Ovary (tissue), 3 donors: ENCODE results near the gene PCNX1.

ENCODE experiments used
- CTCF ChIP-seq, 3 donors: fragments of 450-650 bp in 2 of 3; fragments of 200-600 bp in 1 of 3; IDR thresholded peaks; one replicate each; pipeline versions ENCODE4 v1.5.1 to v1.8.0; 2016 to 2022; ENCODE audit warnings: antibody characterized with exemption in 3 of 3, mild to moderate bottlenecking in 1 of 3
- EP300 ChIP-seq: sonication (generic); formaldehyde crosslinking; IDR thresholded peaks from one replicate; pipeline ENCODE4 v1.6.1; 2017; ENCODE audit warnings: antibody characterized with exemption
- POLR2A ChIP-seq: fragments of 450-650 bp; IDR thresholded peaks from one replicate; pipeline ENCODE4 v1.6.1; 2017; ENCODE audit warnings: antibody characterized with exemption, mild to moderate bottlenecking, moderate library complexity
- donor health status: DM: no; HTN: no; CAD: no.

DNA sequence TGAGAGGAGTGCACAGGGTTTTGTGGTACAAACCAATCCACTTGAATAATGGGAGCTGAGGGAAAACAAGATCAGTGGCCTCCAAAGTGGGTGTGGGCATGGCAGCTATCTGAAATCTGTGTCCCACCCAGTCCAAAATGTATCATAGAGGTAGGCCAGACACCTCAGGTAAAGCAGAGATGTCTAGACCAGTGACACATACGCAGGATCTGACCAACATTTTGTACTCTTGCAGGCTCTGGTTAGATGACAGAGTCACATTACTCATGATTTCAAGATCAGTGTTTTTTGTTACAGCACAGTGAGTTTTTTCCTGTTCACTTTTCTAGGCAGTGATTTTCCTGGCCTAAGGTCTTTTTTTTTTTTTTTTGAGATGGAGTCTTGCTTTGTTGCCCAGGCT is 211.8 kb downstream of the PCNX1 start:
- no peak for TF ChIP-seq POLR2A
- no peak for TF ChIP-seq CTCF (IDR thresholded peaks at IDR 0.05)
- no peak for TF ChIP-seq EP300
